Activated naive CD8-positive, alpha-beta T cell treated with anti-CD3 and anti-CD28 coated beads for 36 hours (primary cell): ENCODE measurements around the gene DUSP22. TPM values are rescaled to one million over a fixed set of nuclear protein-coding genes. Genes with fewer than 3 reads are reported as not detected.
"Not testable (repeated sequence)": the region's sequence is repeated elsewhere in the genome, so short reads cannot be mapped to it uniquely, and the experiment has no call there.

Experiments used
- DNase-seq: peaks from one replicate; pipeline ENCODE4 v3.0.0; 2021
- H3K27ac Mint-ChIP-seq: one replicate; pipeline ENCODE4 v1.8.0; 2022; ENCODE audit warnings: mild to moderate bottlenecking, moderate library complexity, mixed read lengths
- H3K27me3 Mint-ChIP-seq: one replicate; pipeline ENCODE4 v1.8.0; 2022; ENCODE audit warnings: mild to moderate bottlenecking, mixed read lengths
- H3K36me3 Mint-ChIP-seq: one replicate; pipeline ENCODE4 v1.8.0; 2021; ENCODE audit warnings: mild to moderate bottlenecking, mixed read lengths
- H3K4me1 Mint-ChIP-seq: one replicate; pipeline ENCODE4 v1.8.0; 2021; ENCODE audit warnings: mixed read lengths
- H3K4me3 Mint-ChIP-seq: one replicate; pipeline ENCODE4 v1.8.0; 2022; ENCODE audit warnings: mild to moderate bottlenecking, moderate library complexity, mixed read lengths
- H3K9me3 Mint-ChIP-seq: one replicate; pipeline ENCODE4 v1.8.0; 2022; ENCODE audit warnings: mixed read lengths
- total RNA-seq, 2 experiments: library from RNA; stranded (reverse); gene quantifications; one replicate each; pipeline ENCODE4 v1.2.3, GENCODE V29; 2021

Gene DUSP22
- total RNA-seq, 2 experiments from 2014 or later = 22.9 to 23.9 TPM

- Mint-ChIP-seq H3K36me3 (no peaks in the 10 kb centered on the region), H3K9me3 (no peaks in the 10 kb centered on the region), H3K27me3 (no peaks in the 10 kb centered on the region), H3K4me3 (peak overlapping the region; percentile 27), H3K27ac (peak overlapping the region; percentile 5), H3K4me1 (peaks cover 27% of the 10 kb centered on the region)
- DNase-seq = no peak
These were observed 32.3 kb upstream of the DUSP22 start for GRCh38 chr6:259901-260508.

GRCh38 chr6:264626-265025, 27.7 kb upstream of the DUSP22 start:
- H3K36me3 Mint-ChIP-seq = no peaks in the 10 kb centered on the region
- H3K9me3 Mint-ChIP-seq = no peaks in the 10 kb centered on the region
- no peaks in the 10 kb centered on the region for H3K27me3 Mint-ChIP-seq
- no peak overlapping the region for H3K27ac Mint-ChIP-seq
- DNase-seq = no peak
- H3K4me3 Mint-ChIP-seq = no peak overlapping the region
- peaks cover 12% of the 10 kb centered on the region for H3K4me1 Mint-ChIP-seq

GRCh38 chr6:268394-268935, 23.8 kb upstream of the DUSP22 start:
- Mint-ChIP-seq H3K9me3 (peaks cover 8% of the 10 kb centered on the region), H3K4me3 (no peak overlapping the region), H3K4me1 (peaks cover 22% of the 10 kb centered on the region), H3K36me3 (peaks cover 2% of the 10 kb centered on the region), H3K27me3 (no peaks in the 10 kb centered on the region), H3K27ac (no peak overlapping the region)
- DNase-seq = no peak

GRCh38 chr6:273551-274058, 18.7 kb upstream of the DUSP22 start:
- DNase-seq = no peak
- H3K4me3 Mint-ChIP-seq = no peak overlapping the region
- H3K4me1 Mint-ChIP-seq = peaks cover 25% of the 10 kb centered on the region
- H3K36me3 Mint-ChIP-seq = peaks cover 2% of the 10 kb centered on the region
- H3K9me3 Mint-ChIP-seq = peaks cover 8% of the 10 kb centered on the region
- no peak overlapping the region for H3K27ac Mint-ChIP-seq
- no peaks in the 10 kb centered on the region for H3K27me3 Mint-ChIP-seq

GRCh38 chr6:277746-278145, 14.5 kb upstream of the DUSP22 start:
- Mint-ChIP-seq H3K9me3 (peaks cover 2% of the 10 kb centered on the region), H3K27me3 (no peaks in the 10 kb centered on the region), H3K36me3 (peaks cover 1% of the 10 kb centered on the region), H3K27ac (no peak overlapping the region), H3K4me1 (peaks cover 7% of the 10 kb centered on the region), H3K4me3 (no peak overlapping the region)
- no peak for DNase-seq

GRCh38 chr6:278494-278893, 13.8 kb upstream of the DUSP22 start:
- peaks cover 6% of the 10 kb centered on the region for H3K4me1 Mint-ChIP-seq
- no peak overlapping the region for H3K4me3 Mint-ChIP-seq
- no peak overlapping the region for H3K27ac Mint-ChIP-seq
- H3K36me3 Mint-ChIP-seq = peaks cover 1% of the 10 kb centered on the region
- no peaks in the 10 kb centered on the region for H3K27me3 Mint-ChIP-seq
- H3K9me3 Mint-ChIP-seq = no peaks in the 10 kb centered on the region
- no peak for DNase-seq

GRCh38 chr6:279341-280029, 12.8 kb upstream of the DUSP22 start:
- H3K4me1 Mint-ChIP-seq = peaks cover 3% of the 10 kb centered on the region

GRCh38 chr6:280775-281468, 11.4 kb upstream of the DUSP22 start:
- no peaks in the 10 kb centered on the region for H3K27me3 Mint-ChIP-seq
- DNase-seq = no peak
- peaks cover 16% of the 10 kb centered on the region for H3K4me1 Mint-ChIP-seq
- peaks cover 3% of the 10 kb centered on the region for H3K36me3 Mint-ChIP-seq
- no peak overlapping the region for H3K27ac Mint-ChIP-seq
- no peak overlapping the region for H3K4me3 Mint-ChIP-seq
- no peaks in the 10 kb centered on the region for H3K9me3 Mint-ChIP-seq

More at GRCh38 chr6:279341-280029, 12.8 kb upstream of the DUSP22 start:
- no peak overlapping the region for H3K27ac Mint-ChIP-seq
- H3K36me3 Mint-ChIP-seq = peaks cover 3% of the 10 kb centered on the region
- no peaks in the 10 kb centered on the region for H3K27me3 Mint-ChIP-seq
- no peaks in the 10 kb centered on the region for H3K9me3 Mint-ChIP-seq
- no peak for DNase-seq
- H3K4me3 Mint-ChIP-seq = no peak overlapping the region

GRCh38 chr6:281469-282103, 10.7 kb upstream of the DUSP22 start:
- H3K4me1 Mint-ChIP-seq = peaks cover 18% of the 10 kb centered on the region
- no peak for DNase-seq
- H3K27ac Mint-ChIP-seq = no peak overlapping the region
- peaks cover 3% of the 10 kb centered on the region for H3K36me3 Mint-ChIP-seq
- H3K4me3 Mint-ChIP-seq = no peak overlapping the region
- H3K27me3 Mint-ChIP-seq = no peaks in the 10 kb centered on the region
- no peaks in the 10 kb centered on the region for H3K9me3 Mint-ChIP-seq

GRCh38 chr6:282177-282866, 10.0 kb upstream of the DUSP22 start:
- DNase-seq = no peak
- H3K36me3 Mint-ChIP-seq = peaks cover 3% of the 10 kb centered on the region
- no peaks in the 10 kb centered on the region for H3K27me3 Mint-ChIP-seq
- no peak overlapping the region for H3K4me3 Mint-ChIP-seq
- H3K9me3 Mint-ChIP-seq = no peaks in the 10 kb centered on the region
- peaks cover 25% of the 10 kb centered on the region for H3K4me1 Mint-ChIP-seq
- no peak overlapping the region for H3K27ac Mint-ChIP-seq

- Mint-ChIP-seq H3K9me3 (no peaks in the 10 kb centered on the region), H3K27me3 (no peaks in the 10 kb centered on the region), H3K36me3 (peaks cover 5% of the 10 kb centered on the region), H3K27ac (peak overlapping the region; percentile 29), H3K4me3 (no peak overlapping the region), H3K4me1 (peaks cover 30% of the 10 kb centered on the region)
- no peak for DNase-seq
These were observed 9.3 kb upstream of the DUSP22 start for GRCh38 chr6:282867-283416.

- no peaks in the 10 kb centered on the region for H3K9me3 Mint-ChIP-seq
- no peak overlapping the region for H3K4me3 Mint-ChIP-seq
- DNase-seq = no peak
- H3K27me3 Mint-ChIP-seq = no peaks in the 10 kb centered on the region
- peaks cover 13% of the 10 kb centered on the region for H3K36me3 Mint-ChIP-seq
- H3K27ac Mint-ChIP-seq = no peak overlapping the region
- peaks cover 42% of the 10 kb centered on the region for H3K4me1 Mint-ChIP-seq
These were observed 7.8 kb upstream of the DUSP22 start for GRCh38 chr6:284486-284885.

GRCh38 chr6:285030-285771, 7.1 kb upstream of the DUSP22 start:
- peak overlapping the region; percentile 22 for H3K27ac Mint-ChIP-seq
- H3K9me3 Mint-ChIP-seq = no peaks in the 10 kb centered on the region
- H3K4me3 Mint-ChIP-seq = no peak overlapping the region
- H3K36me3 Mint-ChIP-seq = peaks cover 13% of the 10 kb centered on the region
- no peak for DNase-seq
- peaks cover 48% of the 10 kb centered on the region for H3K4me1 Mint-ChIP-seq
- H3K27me3 Mint-ChIP-seq = no peaks in the 10 kb centered on the region

GRCh38 chr6:285902-286301, 6.4 kb upstream of the DUSP22 start:
- not testable (repeated sequence) for H3K9me3 Mint-ChIP-seq, H3K4me3 Mint-ChIP-seq, DNase-seq, H3K27me3 Mint-ChIP-seq
- Mint-ChIP-seq H3K36me3 (peaks cover 13% of the 10 kb centered on the region), H3K4me1 (peaks cover 53% of the 10 kb centered on the region), H3K27ac (peak overlapping the region; percentile 22)
